ENCODE measurements around the gene NHERF1. TPM values are rescaled to one million over a fixed set of nuclear protein-coding genes. Genes with fewer than 3 reads are reported as not detected.
A peak's percentile ranks its signal among the peaks of the same experiment; 100 is the strongest.

Gene NHERF1
- total and polyA plus RNA-seq, 2 of the 13 experiments (the other 11 are each of a cell fraction or from before 2014, with no cell fraction given): 169 to 269 TPM

DNA sequence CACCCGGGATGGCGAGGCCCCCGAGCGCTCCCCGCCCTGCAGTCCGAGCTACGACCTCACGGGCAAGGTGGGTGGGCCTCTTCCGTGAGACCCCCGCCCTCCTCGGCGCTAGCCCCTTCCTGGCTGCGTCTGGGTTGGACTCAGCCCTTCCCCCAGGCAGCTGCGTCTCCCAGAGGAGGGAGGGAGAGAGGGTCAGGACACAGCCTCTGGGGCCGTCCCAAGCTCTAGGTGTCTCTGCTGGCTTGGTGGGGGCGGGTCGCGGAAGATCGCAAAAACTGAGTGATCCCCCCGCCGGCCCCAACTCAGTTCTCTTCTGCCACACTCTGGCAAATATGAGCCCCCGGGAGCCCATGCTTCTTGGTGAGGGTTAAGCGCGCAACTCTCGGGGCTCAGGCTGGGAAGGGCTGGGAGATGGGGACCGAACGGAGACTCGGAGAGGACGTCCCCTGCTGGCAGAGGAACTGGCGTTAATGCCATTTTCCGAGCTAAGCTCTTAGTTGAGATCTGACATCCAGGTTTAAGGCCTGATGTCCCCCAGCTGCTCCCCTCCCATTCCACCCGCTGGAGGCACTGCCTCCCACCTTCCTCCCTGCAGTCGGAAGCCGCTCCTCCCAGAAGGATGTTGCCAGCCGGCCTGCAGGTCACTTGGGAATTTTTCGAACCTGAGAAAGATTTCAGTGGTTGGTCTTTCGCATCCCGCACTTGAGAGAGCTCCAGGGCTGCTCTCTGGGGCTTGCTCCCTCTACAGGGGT is 11.0 kb upstream of the NHERF1 start:
- Histone ChIP-seq H3K4me1 (ENCODE audit: insufficient read depth, low read length) (peaks cover 67% of the 10 kb centered on the region), H3K27ac (ENCODE audit: extremely low read length, insufficient read depth, low read length) (peak overlapping the region; percentile 69), H2AFZ (ENCODE audit: low read length) (no peak overlapping the region), H3K4me2 (ENCODE audit: low read depth, low read length) (peak overlapping the region; percentile 92), H3K79me2 (ENCODE audit: insufficient read depth, low read length) (no peaks in the 10 kb centered on the region), H4K20me1 (ENCODE audit: insufficient read depth, low read length) (no peaks in the 10 kb centered on the region), H3K9ac (ENCODE audit: insufficient read depth, low read depth, low read length) (peak overlapping the region; percentile 59), H3K9me3 (ENCODE audit: low read length) (no peaks in the 10 kb centered on the region), H3K36me3 (replicated peaks in 1 of 2; ENCODE audit: control insufficient read depth in 1 of 2, insufficient read depth in 2 of 2, low read length in 2 of 2) (no peaks in the 10 kb centered on the region), H3K27me3 (ENCODE audit: control insufficient read depth in 1 of 2, insufficient read depth in 2 of 2, low read length in 2 of 2) (peaks cover 6 to 39% of the 10 kb centered on the region in 2 experiments; a peak in 4 of 5 replicates), H3K4me3 (replicated peaks in 1 of 3; ENCODE audit: insufficient read depth in 1 of 3, low read depth in 2 of 3, low read length in 3 of 3) (peak overlapping the region; percentile 39 to 78 (median 67))
- ChIA-PET POLR2A (interaction anchor here (0.7 to 5.6 kb wide), 17 partner anchors 9 to 534 kb away, joined by 3 to 221 read pairs (median 6); partner anchors contain the start of genes FDXR, HID1, MRPL58 and NAT9), CTCF (ENCODE audit: low intra/inter-chr PET ratio, low total read pairs) (interaction anchor here (1.4 to 2.8 kb wide), 2 partner anchors 8 to 81 kb away, joined by 5 to 22 read pairs; no protein-coding TSS in a partner anchor)
- in situ Hi-C loops (cut with HindIII; ENCODE audit: extremely low pct_ligation_motif_present, low pct_unique_long_range_greater_than_20kb) (loop anchor here (5.0 kb wide), 1 partner anchor 80 kb away; no protein-coding TSS in a partner anchor), intact Hi-C loops (cut with micrococcal nuclease; ENCODE audit: unreplicated experiment) (no loop called here)
- no peak for FAIRE-seq
- peak; percentile 45 for ATAC-seq
- under 1% methylated on average over 26 of the region's 38 CpGs for WGBS (ENCODE audit: low lambda C conversion rate)
- BruUV-seq (replicated peaks): TSS peak; percentile 68
- peak; percentile 55 for DNase-seq (ENCODE audit: low spot score)
- TF ChIP-seq, protein P1, sequence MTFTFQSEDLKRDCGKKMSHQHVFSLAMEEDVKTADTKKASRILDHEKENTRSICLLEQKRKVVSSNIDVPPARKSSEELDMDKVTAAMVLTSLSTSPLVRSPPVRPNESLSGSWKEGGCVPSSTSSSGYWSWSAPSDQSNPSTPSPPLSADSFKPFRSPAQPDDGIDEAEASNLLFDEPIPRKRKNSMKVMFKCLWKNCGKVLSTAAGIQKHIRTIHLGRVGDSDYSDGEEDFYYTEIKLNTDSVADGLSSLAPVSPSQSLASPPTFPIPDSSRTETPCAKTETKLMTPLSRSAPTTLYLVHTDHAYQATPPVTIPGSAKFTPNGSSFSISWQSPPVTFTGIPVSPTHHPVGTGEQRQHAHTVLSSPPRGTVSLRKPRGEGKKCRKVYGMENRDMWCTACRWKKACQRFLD (CRISPR knock-in tag; IDR thresholded peaks at IDR 0.05; ENCODE audit: borderline replicate concordance): no peak
- TF ChIP-seq FOXC1 (CRISPR knock-in tag; IDR thresholded peaks at IDR 0.05; ENCODE audit: borderline replicate concordance): no peak
- no peak for TF ChIP-seq ZNF7 (CRISPR knock-in tag; IDR thresholded peaks at IDR 0.05)
- no peak for TF ChIP-seq ZNF660 (CRISPR knock-in tag; IDR thresholded peaks at IDR 0.05; ENCODE audit: borderline replicate concordance, low read depth)
- TF ChIP-seq, protein P2, sequence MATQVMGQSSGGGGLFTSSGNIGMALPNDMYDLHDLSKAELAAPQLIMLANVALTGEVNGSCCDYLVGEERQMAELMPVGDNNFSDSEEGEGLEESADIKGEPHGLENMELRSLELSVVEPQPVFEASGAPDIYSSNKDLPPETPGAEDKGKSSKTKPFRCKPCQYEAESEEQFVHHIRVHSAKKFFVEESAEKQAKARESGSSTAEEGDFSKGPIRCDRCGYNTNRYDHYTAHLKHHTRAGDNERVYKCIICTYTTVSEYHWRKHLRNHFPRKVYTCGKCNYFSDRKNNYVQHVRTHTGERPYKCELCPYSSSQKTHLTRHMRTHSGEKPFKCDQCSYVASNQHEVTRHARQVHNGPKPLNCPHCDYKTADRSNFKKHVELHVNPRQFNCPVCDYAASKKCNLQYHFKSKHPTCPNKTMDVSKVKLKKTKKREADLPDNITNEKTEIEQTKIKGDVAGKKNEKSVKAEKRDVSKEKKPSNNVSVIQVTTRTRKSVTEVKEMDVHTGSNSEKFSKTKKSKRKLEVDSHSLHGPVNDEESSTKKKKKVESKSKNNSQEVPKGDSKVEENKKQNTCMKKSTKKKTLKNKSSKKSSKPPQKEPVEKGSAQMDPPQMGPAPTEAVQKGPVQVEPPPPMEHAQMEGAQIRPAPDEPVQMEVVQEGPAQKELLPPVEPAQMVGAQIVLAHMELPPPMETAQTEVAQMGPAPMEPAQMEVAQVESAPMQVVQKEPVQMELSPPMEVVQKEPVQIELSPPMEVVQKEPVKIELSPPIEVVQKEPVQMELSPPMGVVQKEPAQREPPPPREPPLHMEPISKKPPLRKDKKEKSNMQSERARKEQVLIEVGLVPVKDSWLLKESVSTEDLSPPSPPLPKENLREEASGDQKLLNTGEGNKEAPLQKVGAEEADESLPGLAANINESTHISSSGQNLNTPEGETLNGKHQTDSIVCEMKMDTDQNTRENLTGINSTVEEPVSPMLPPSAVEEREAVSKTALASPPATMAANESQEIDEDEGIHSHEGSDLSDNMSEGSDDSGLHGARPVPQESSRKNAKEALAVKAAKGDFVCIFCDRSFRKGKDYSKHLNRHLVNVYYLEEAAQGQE (IDR thresholded peaks at IDR 0.05; ENCODE audit: borderline replicate concordance in 1 of 2, low read depth in 1 of 2, low read length in 2 of 2): no peak
- no peak for TF ChIP-seq ZNF607 (CRISPR knock-in tag; IDR thresholded peaks at IDR 0.05; ENCODE audit: borderline replicate concordance)
- no peak for TF ChIP-seq FOXM1 (CRISPR knock-in tag; IDR thresholded peaks at IDR 0.05)
- TF ChIP-seq WIZ (CRISPR knock-in tag; IDR thresholded peaks at IDR 0.05): 0 out of 2 replicates have a peak, but pooled peaks have one; percentile 52
- TF ChIP-seq RBM39 (IDR thresholded peaks at IDR 0.05; ENCODE audit: low read depth, low read length, poor library complexity, severe bottlenecking): no peak
- no peak for TF ChIP-seq TRIM24 (CRISPR knock-in tag; IDR thresholded peaks at IDR 0.05)
- no peak for TF ChIP-seq JARID2 (CRISPR knock-in tag; IDR thresholded peaks at IDR 0.05; ENCODE audit: insufficient replicate concordance)
- TF ChIP-seq PTBP1 (IDR thresholded peaks at IDR 0.05; ENCODE audit: low read depth, low read length, poor library complexity, severe bottlenecking): peak; percentile 45
- no peak for TF ChIP-seq KLF6 (CRISPR knock-in tag; IDR thresholded peaks at IDR 0.05)
- TF ChIP-seq, protein P3, sequence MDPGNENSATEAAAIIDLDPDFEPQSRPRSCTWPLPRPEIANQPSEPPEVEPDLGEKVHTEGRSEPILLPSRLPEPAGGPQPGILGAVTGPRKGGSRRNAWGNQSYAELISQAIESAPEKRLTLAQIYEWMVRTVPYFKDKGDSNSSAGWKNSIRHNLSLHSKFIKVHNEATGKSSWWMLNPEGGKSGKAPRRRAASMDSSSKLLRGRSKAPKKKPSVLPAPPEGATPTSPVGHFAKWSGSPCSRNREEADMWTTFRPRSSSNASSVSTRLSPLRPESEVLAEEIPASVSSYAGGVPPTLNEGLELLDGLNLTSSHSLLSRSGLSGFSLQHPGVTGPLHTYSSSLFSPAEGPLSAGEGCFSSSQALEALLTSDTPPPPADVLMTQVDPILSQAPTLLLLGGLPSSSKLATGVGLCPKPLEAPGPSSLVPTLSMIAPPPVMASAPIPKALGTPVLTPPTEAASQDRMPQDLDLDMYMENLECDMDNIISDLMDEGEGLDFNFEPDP (CRISPR knock-in tag; conservative IDR thresholded peaks at IDR 0.05): no peak
